Thyroid gland (tissue), 4 donors: ENCODE measurements around the gene SOAT2. TPM values are rescaled to one million over a fixed set of nuclear protein-coding genes. Genes with fewer than 3 reads are reported as not detected.
A peak's percentile ranks its signal among the peaks of the same experiment; 100 is the strongest.
"Not testable (repeated sequence)": the region's sequence is repeated elsewhere in the genome, so short reads cannot be mapped to it uniquely, and the experiment has no call there.

ENCODE experiments used
- DNase-seq, 2 donors: peaks; one replicate each; pipeline ENCODE4 v3.0.0-alpha.2; 2019
- H3K27ac ChIP-seq, 3 donors: fragments of 200-600 bp; sonication (generic); 1 replicate in 2 of 3; 2 replicates in 1 of 3; pipeline ENCODE4 v1.5.1; 2016 to 2019; ENCODE audit warnings: mild to moderate bottlenecking in 1 of 3, moderate library complexity in 1 of 3
- H3K27me3 ChIP-seq: fragments of 200-600 bp; sonication (generic); one replicate; pipeline ENCODE4 v1.5.1; 2019
- H3K36me3 ChIP-seq, 2 donors: fragments of 200-600 bp; sonication (generic); one replicate each; pipeline ENCODE4 v1.5.1; 2016 to 2019
- H3K4me1 ChIP-seq, 2 donors: fragments of 200-600 bp; sonication (generic); one replicate each; pipeline ENCODE4 v1.5.1; 2017 to 2019
- H3K4me3 ChIP-seq, 3 donors: fragments of 200-600 bp; sonication (generic); replicated peaks in 1 of 3; 1 replicate in 2 of 3; 2 replicates in 1 of 3; pipeline ENCODE4 v1.5.1; 2016; ENCODE audit warnings: mild to moderate bottlenecking in 1 of 3
- H3K9me3 ChIP-seq: fragments of 200-600 bp; sonication (generic); one replicate; pipeline ENCODE4 v1.5.1; 2017
- CTCF ChIP-seq, 6 experiments: fragments of 200-600 bp in 3 of 6; fragments of 450-650 bp in 3 of 6; sonication (generic) in 3 of 6; IDR thresholded peaks; one replicate each; pipeline ENCODE4 v1.5.1; 2016 to 2019; ENCODE audit warnings: antibody characterized with exemption in 6 of 6, mild to moderate bottlenecking in 2 of 6, inconsistent platforms in 1 of 6, moderate library complexity in 1 of 6
- POLR2A ChIP-seq, 2 donors: fragments of 450-650 bp; IDR thresholded peaks; one replicate each; pipeline ENCODE4 v1.6.1; 2017; ENCODE audit warnings: antibody characterized with exemption in 2 of 2, mild to moderate bottlenecking in 2 of 2, moderate library complexity in 1 of 2
- WGBS, 2 donors: methylation state at CpG; one replicate each; pipeline ENCODE4 v1.1.5; 2017; 5-methylcytosine and 5-hydroxymethylcytosine counted together
- intact Hi-C: fragments of 100-400 bp; cut with DNase I; formaldehyde crosslinking; loops from one replicate; pipeline ENCODE4 v1.15.1; 2023
- total RNA-seq, 4 donors: library from RNA; depleted of rRNA; stranded (reverse); fragments of >200 nt; gene quantifications; one replicate each; pipeline ENCODE4 v1.2.3, GENCODE V29; 2016

The SOAT2 gene
- total RNA-seq, 4 donors from 2014 or later, result 0.40 TPM; not detected in 3

GRCh38 chr12:53090554-53090953 lies 12.7 kb upstream of the SOAT2 start:
- no peak for DNase-seq
- no peak overlapping the region for H3K27ac ChIP-seq
- intact Hi-C loops, result no loop called here
- H3K27me3 ChIP-seq, result no peaks in the 10 kb centered on the region
- TF ChIP-seq POLR2A (IDR thresholded peaks at IDR 0.05), result no peak
- no peak for TF ChIP-seq CTCF (IDR thresholded peaks at IDR 0.05)
- H3K9me3 ChIP-seq, result no peaks in the 10 kb centered on the region
- 62 to 73% methylated on average over 2 of the region's 2 CpGs for WGBS, 2 donors
- H3K4me1 ChIP-seq, result no peaks in the 10 kb centered on the region
- no peaks in the 10 kb centered on the region for H3K36me3 ChIP-seq
- H3K4me3 ChIP-seq, result no peak overlapping the region

- no peaks in the 10 kb centered on the region for H3K36me3 ChIP-seq
- H3K9me3 ChIP-seq, result no peaks in the 10 kb centered on the region
- no peaks in the 10 kb centered on the region for H3K27me3 ChIP-seq
- intact Hi-C loops, result no loop called here
- H3K4me3 ChIP-seq, result no peak overlapping the region
- 75 to 76% methylated on average over 6 of the region's 6 CpGs for WGBS, 2 donors
- no peak for DNase-seq
- peaks cover 0 to 8% of the 10 kb centered on the region in 2 donors for H3K4me1 ChIP-seq
- TF ChIP-seq CTCF (IDR thresholded peaks at IDR 0.05) (no peak), POLR2A (IDR thresholded peaks at IDR 0.05) (no peak)
- H3K27ac ChIP-seq, result no peak overlapping the region
Observed at GRCh38 chr12:53091756-53092155, 11.5 kb upstream of the SOAT2 start.

GRCh38 chr12:53093777-53094393 lies 9.4 kb upstream of the SOAT2 start:
- 73 to 75% methylated on average over 6 of the region's 6 CpGs for WGBS, 2 donors
- Histone ChIP-seq H3K27ac (no peak overlapping the region), H3K27me3 (no peaks in the 10 kb centered on the region), H3K4me3 (no peak overlapping the region), H3K9me3 (no peaks in the 10 kb centered on the region), H3K4me1 (peaks cover 10 to 29% of the 10 kb centered on the region in 2 donors), H3K36me3 (no peaks in the 10 kb centered on the region)
- TF ChIP-seq CTCF (IDR thresholded peaks at IDR 0.05), result no peak
- TF ChIP-seq POLR2A (IDR thresholded peaks at IDR 0.05), result no peak
- DNase-seq, result no peak
- intact Hi-C loops, result no loop called here

- intact Hi-C loops, result no loop called here
- H3K27ac ChIP-seq, result no peak overlapping the region
- no peaks in the 10 kb centered on the region for H3K36me3 ChIP-seq
- H3K4me3 ChIP-seq, result no peak overlapping the region
- peaks cover 13 to 34% of the 10 kb centered on the region in 2 donors for H3K4me1 ChIP-seq
- 77% methylated on average over 6 of the region's 6 CpGs for WGBS, 2 donors
- TF ChIP-seq POLR2A (IDR thresholded peaks at IDR 0.05) (no peak), CTCF (IDR thresholded peaks at IDR 0.05) (no peak)
- DNase-seq, result no peak
- H3K9me3 ChIP-seq, result no peaks in the 10 kb centered on the region
- H3K27me3 ChIP-seq, result no peaks in the 10 kb centered on the region
Observed at GRCh38 chr12:53094394-53094787, 8.9 kb upstream of the SOAT2 start.

GRCh38 chr12:53094796-53095595 lies 8.3 kb upstream of the SOAT2 start:
- H3K36me3 ChIP-seq, intact Hi-C loops, H3K27me3 ChIP-seq, H3K4me3 ChIP-seq, DNase-seq, H3K27ac ChIP-seq, H3K9me3 ChIP-seq: not testable (repeated sequence)
- 89 to 95% methylated on average over 5 of the region's 5 CpGs for WGBS, 2 donors
- H3K4me1 ChIP-seq, result peaks cover 13 to 34% of the 10 kb centered on the region in 2 donors

GRCh38 chr12:53095596-53095895 lies 7.7 kb upstream of the SOAT2 start:
- H3K9me3 ChIP-seq, H3K36me3 ChIP-seq, H3K4me3 ChIP-seq, H3K27me3 ChIP-seq, intact Hi-C loops, DNase-seq: not testable (repeated sequence)
- Histone ChIP-seq H3K27ac (peak overlapping the region in 1 of 3 donors; percentile 50), H3K4me1 (peaks cover 13 to 34% of the 10 kb centered on the region in 2 donors)
- WGBS, 2 donors, result 97% methylated on average over 3 of the region's 3 CpGs
